Endothelial cell of umbilical vein (primary cell): ENCODE data around the gene RAB7A.

ENCODE experiments used
- CTCF ChIP-seq, 2 donors: IDR thresholded peaks; 1 replicate in 1 of 2; 2 replicates in 1 of 2; pipeline ENCODE4 v1.5.1; 2011; ENCODE audit warnings: low read length in 2 of 2, mild to moderate bottlenecking in 2 of 2, moderate library complexity in 2 of 2, control low read depth in 1 of 2, inconsistent platforms in 1 of 2, low read depth in 1 of 2; ENCODE audit not compliant: insufficient read depth in 1 of 2; ENCODE audit errors: extremely low read depth in 1 of 2
- EZH2 ChIP-seq: IDR thresholded peaks from 2 replicates; pipeline ENCODE4 v1.6.1; 2012; ENCODE audit warnings: borderline replicate concordance, low read depth, mild to moderate bottlenecking, moderate library complexity, low read length, inconsistent platforms; ENCODE audit not compliant: severe bottlenecking
- FOS ChIP-seq: IDR thresholded peaks from 2 replicates; pipeline ENCODE4 v1.6.1; 2011; ENCODE audit warnings: mild to moderate bottlenecking, low read length, moderate library complexity, borderline replicate concordance; ENCODE audit not compliant: insufficient read depth
- GATA2 ChIP-seq: IDR thresholded peaks from 2 replicates; pipeline ENCODE4 v1.7.0; 2011; ENCODE audit warnings: low read depth, mild to moderate bottlenecking, moderate library complexity, mixed read lengths, low read length; ENCODE audit not compliant: insufficient read length, insufficient read depth
- MAX ChIP-seq: IDR thresholded peaks from 2 replicates; pipeline ENCODE4 v1.6.1; 2011; ENCODE audit not compliant: insufficient read depth, insufficient read length
- POLR2A ChIP-seq: IDR thresholded peaks from 2 replicates; pipeline ENCODE4 v1.6.1; 2012; ENCODE audit warnings: low read depth, mild to moderate bottlenecking, control low read depth, low read length
- POLR2AphosphoS5 ChIP-seq: IDR thresholded peaks from 2 replicates; pipeline ENCODE4 v1.6.1; 2012; ENCODE audit warnings: low read depth, mild to moderate bottlenecking, control low read depth, low read length, moderate library complexity; ENCODE audit not compliant: insufficient read depth

- TF ChIP-seq POLR2A (no peak), CTCF (IDR thresholded peaks at IDR 0.05; ENCODE audit: extremely low read depth in 1 of 2, insufficient read depth in 1 of 2, low read depth in 1 of 2, low read length in 2 of 2) (no peak), MAX (no peak), POLR2AphosphoS5 (no peak), EZH2 (no peak), GATA2 (no peak), FOS (no peak)
Observed at GRCh38 chr3:128701342-128702212, 24.4 kb upstream of the RAB7A start.
